Measurements from ENCODE around the gene NFE2L1. TPM values are rescaled to one million over a fixed set of nuclear protein-coding genes. Genes with fewer than 3 reads are reported as not detected.

The NFE2L1 gene
- total and polyA plus RNA-seq, 2 of the 8 experiments (the other 6 are each of a cell fraction or from before 2014, with no cell fraction given): 140 to 143 TPM

DNA sequence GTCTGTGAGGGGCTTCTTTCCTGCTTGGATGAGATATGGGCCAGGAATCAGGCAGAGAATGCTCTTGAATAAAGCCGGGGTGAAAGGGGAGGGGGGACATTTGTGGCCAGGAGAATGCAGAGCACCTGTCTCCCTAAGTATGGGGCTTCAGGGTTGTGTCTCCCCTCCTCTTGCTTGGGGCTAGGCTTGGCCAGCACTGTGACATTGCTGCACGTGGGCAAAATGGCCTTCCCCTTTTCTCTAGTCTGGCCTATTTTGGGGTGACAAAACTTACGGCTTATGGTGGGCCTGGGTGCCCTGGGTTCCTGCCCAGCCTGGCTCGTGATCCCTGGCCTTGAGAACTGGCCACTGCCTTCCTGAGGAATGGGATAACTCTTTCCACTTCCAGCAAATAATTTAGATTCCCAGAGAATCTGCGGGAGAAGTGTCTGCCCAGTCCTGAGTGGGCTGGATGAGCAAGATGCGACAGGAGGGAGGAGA lies 5.6 kb downstream of the NFE2L1 start (continued):
- TF ChIP-seq MAX (IDR thresholded peaks at IDR 0.05) (peak; percentile 38; the same call in 1 of the 2 replicates), POLR2AphosphoS5 (IDR thresholded peaks at IDR 0.05; ENCODE audit: low read depth, low read length) (no peak), RFX5 (IDR thresholded peaks at IDR 0.05; ENCODE audit: borderline replicate concordance, low read depth, low read length) (no peak), RNF2 (IDR thresholded peaks at IDR 0.05; ENCODE audit: borderline replicate concordance, low read depth, low read length, missing control alignments, poor library complexity, severe bottlenecking) (no peak), CHD2 (IDR thresholded peaks at IDR 0.05; ENCODE audit: low read length) (no peak), ZNF274 (IDR thresholded peaks at IDR 0.05; ENCODE audit: borderline replicate concordance, extremely low read depth, low read length) (no peak), SUZ12 (IDR thresholded peaks at IDR 0.05; ENCODE audit: low read length) (no peak), SP2 (IDR thresholded peaks at IDR 0.05; ENCODE audit: low read length) (no peak), ASH2L (IDR thresholded peaks at IDR 0.05; ENCODE audit: low read length) (no peak)

All from H1 (cell line).